M059J (cell line): Measurements from ENCODE around the gene ADRA2B. TPM values are rescaled to one million over a fixed set of nuclear protein-coding genes. Genes with fewer than 3 reads are reported as not detected.
"Not testable (repeated sequence)": the region's sequence is repeated elsewhere in the genome, so short reads cannot be mapped to it uniquely, and the experiment has no call there.

Experiments used
- DNase-seq: peaks from one replicate; pipeline ENCODE4 v3.0.0-alpha.2; 2012; ENCODE audit warnings: low read depth
- total RNA-seq: library from RNA; depleted of rRNA; stranded (reverse); fragments of >200 nt; shearing (Covaris generic); gene quantifications from 2 replicates; pipeline ENCODE4 v1.2.3, GENCODE V29; 2014

The ADRA2B gene
- total RNA-seq, 1 experiment from 2014 or later: not detected

DNA sequence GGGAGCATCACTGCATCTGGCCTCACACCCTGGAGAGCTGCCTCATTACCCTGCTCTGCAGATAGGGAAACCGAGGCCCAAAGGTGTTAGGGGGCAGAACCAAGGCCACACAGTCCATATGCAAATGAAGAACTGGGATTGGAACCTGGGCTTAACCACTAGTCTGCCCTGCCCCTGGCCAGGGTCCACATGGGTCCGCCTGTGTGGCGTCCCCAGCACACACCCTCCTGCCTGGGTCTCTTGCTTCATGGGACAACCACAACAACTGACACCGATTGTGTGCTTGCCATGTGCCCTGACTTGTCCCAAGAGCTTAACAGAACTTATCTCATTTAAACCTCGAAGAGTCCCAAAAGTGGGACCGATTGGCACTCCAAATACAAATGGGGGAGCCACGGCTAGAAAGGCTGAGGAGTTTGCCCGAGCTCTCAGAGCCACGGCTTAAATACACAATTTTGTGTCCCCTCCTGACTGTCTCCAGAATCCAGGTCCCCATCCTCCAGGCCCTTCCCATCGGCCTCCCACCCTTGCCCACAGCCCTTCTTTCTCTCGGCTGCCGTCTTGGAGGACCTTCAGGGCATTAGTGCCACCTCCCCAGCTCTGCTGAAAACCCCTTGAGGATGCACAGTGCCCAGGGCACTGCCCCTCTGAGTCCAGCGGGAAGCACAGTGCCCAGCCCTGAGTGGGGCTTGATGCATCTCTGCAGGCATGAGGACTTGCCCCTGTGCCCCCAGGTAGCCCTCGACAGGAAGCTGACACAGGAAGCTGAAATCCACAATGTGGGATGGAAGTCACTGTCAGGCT is 34.6 kb upstream of the ADRA2B start:
- no peak for DNase-seq

DNA sequence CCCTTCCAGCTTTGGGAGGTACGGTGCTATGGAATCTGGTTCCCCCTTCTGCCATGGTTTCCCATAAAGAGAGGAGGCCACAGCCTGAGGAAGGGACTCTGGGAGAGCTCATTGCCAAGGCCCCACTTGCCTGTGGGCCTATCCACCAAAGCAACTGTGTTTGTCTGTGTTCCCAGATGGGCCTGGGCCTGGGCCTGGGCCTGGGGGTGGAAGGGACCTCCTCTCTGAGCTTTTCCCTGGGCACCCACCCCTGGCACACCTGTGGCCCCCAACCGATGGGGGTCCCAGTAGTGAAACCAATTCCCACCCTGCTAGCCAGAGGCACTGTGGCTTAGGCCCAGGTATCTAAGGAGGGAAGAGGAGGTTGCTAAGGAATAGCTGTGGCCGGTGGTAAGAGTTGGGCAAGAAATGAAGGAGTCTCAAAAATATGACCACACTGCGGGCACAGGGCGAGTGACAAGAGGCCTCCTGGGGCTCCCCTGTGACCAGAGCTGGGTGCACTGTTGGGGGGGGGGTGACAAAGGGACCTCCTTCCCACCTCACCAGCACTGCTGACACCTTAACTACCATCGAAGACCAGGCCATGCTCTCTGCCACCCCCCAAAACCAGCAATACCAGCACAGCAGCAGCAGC is 33.8 kb upstream of the ADRA2B start:
- DNase-seq: no peak

DNA sequence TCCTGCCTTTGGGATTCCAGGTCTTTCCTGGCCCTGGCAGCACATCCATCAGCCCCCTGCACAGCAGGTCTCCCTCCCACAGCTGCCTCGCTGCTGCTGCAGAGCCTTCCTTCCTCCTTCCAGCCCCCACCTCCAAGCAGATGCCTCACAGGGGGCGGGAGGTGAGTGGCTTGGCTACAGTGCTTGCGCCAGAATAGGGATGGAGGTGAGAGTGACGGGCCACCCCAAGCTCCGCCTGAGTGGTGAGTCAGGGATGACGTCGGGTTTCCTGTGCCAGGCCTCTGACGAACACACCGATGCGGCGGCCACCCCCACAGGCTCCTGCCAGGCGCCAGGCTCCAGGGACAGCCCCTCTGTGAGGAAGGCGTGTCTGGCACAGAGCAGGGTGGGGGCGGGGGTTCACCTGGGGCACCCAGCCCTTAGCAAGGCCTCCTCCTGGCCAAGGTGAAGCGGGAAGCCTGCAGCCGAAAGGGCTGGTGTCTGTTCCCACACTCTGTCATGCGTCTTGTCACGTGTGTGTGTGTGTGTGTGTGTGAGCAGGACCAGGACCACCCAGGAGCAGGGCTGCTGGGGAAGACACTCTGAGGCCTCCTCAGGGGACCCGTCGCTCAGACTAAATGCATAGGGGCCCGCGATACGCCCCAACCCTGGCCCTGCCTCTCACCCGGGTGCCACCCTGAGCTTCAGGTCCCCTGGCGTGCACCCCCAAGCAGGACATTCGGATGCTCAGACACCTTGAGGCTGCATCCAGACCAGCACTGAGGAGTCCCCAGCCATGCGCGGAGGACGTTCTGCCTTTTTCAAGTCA is 32.2 kb upstream of the ADRA2B start:
- DNase-seq: peak; percentile 95

DNA sequence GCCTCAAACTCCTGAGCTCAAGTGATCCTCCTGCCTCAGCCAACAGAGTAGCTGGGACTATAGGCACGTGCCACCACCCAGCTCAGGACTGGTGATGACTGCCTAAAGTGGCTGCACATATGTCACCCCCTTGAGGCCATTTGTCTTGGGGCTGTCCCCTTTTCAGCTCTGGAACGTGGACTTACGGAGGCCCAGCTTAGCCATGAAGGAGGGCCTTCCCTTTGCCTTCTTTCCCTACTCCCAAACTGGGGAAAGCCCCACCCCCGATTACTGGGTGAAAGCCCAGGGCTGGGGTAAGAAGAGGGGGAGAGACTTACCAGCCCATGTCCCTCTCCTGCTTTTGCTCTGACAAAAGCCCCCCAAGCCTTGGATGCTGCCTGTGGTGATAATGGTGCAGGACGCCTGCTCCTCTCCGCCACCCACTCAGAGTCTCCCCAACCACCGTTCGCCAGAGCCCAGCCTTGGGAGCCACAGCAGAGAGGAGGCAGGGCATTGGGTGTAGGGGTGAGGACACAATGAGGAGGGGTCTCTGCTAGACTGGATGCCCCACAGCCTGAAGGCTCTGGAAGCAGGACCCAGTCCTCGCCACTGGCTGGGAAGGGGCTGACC is 31.3 kb upstream of the ADRA2B start:
- DNase-seq: peak; percentile 49

DNA sequence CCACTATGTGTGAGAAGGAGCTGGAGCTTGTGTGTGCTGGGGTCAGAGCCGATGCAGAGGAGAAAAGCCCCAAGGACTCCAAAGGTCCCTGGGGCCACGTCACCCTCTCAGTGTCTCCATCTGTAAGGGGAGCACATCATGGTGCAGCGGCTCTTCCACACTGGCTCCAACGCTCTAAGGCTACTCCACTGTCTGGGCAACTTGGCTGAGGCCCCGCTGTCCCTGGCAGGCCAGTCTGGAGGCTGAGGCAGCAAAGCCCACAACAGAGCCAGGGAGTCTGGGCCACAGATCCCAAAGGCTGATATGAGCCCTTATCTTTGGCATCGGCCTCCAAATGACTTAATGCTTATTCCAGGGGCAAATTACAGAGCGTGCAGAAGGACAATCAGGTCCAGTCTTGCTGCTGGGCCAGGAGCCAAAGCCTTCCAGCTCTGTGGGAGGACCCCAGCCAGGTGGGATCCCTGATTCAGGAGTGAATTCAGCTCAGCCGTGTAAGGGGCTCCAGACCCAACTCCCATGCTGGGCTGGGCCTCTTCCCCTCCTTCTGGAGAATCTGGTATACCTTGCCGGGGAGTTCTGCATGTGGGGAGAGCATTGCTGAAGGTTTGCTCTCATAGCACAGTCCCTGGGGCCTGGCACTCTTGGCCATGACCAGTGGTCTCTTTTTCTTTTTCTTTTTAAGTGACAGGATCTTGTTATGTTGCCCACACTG is 30.7 kb upstream of the ADRA2B start:
- peak; percentile 96 for DNase-seq

DNA sequence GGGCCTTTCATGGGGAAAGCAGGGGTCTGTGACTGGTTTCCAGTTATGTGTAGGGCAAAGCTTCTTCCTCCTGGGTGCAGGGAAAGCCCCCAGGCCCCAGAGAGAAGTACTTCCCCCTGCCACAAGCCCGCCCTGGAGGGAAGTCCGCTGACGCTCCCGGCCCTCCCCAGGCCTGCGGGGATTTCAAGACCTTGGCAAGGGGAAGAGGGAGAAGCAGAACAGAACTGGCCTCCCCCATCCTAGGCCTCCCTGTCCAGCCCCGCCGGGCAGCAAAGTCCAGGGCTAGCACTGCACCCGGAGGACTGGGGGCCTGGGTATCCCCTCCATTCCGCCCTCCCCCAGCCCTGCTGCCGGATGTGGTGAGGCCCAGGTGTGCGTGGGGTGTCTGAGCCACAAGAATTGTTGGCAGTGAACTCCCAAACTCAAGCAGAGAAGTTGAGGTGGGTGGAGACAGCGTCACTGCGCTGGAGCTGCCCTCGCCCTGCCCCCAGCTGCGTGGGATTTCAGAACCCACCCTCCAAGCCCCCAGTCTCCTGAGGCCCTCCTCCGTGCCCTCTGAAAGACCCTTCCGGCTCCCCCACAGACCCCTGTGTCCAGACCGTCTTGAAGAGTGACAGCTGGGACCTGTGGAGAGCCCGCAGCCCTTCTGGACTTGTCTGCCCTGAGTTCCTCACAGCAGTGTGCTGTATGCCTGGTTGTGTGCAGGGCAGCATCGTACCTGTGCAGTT is 29.9 kb upstream of the ADRA2B start:
- DNase-seq: peak; percentile 81

DNA sequence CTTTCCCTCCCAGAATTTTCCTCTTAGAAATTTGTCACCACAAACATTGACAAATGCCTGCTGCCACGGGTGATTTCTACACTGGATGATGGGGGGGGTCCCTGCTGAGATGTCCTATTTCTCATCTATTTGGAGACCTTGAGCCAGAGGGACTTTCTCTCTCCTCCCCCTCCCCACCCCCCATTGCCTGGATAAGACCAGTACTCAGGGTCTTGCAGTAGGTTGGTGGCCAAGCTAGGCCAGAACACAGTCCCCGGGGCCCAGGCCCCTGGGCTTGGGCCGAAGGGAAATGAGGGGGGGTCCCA is 29.4 kb upstream of the ADRA2B start:
- DNase-seq: no peak

DNA sequence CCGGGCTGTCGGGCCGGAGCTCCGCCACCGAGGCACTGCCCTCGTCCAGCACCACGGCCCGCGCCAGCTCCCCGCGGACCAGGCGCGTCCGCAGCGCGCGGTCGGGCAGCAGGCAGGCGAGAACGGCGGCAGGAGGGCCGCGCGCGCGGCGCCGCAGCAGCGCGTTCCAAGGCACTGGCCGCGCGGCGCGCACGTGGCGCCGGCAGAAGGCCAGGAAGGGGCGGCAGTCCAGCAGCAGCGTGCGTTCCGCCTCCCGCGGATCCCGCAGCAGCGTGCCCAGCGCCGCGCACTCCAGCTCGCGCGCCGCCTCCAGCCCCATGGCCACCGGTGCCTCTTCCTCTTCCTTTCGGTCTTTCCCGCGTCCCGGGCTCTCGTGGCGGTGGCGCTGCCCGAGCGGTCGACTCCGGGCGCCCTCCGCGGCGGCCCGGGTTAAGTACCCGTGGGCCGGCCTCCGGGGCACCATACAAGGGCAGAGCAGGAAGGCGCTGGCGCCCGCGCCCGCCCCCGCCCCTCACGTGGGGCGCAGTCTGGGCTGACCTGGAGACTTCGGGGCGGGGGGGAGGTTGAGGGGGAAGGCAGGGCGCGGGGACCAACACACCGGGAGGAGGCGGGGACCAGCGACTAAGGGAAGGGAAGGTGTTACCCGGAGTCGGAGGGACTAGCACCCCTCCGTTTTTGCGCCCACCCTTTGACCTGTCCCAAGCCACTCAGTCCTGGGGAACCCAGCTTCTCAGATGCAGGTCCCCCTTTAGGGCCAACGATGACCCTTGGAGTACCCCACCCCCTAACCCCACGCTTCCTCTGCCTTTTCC is 28.9 kb upstream of the ADRA2B start, which contains the start of gene DUSP2:
DUSP2 (minus strand) TSS at position 405 of the 812 bp plus-strand sequence; CDS start at position 319, 86 bp downstream.
- peak; percentile 92 for DNase-seq

DNA sequence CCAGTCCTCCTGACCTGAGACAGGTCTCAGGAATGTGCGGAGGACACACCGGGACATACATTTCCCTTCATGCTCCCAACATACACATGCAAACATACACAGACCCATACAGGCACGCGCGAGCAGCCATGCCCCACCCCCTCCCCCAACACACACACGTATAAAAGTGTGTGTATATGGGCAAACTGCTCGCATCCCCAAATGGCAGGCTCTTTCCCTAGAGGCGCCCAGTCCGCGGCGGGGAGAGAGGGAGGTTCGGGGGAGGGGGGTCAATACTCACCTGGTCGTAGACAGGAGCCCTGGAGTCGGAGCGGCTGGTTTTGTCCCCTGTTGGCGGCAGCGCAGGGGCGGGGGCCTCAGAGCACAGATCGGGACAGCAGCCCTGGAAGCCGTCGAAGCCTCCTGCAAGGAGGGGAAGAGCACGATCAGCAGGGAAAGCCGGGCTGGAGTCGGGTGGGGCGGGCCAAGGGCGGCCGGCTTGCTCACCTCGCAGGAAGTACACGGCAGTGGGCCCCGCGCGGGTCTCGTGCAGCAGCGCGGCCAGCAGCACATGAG is 28.2 kb upstream of the ADRA2B start:
- no peak for DNase-seq

DNA sequence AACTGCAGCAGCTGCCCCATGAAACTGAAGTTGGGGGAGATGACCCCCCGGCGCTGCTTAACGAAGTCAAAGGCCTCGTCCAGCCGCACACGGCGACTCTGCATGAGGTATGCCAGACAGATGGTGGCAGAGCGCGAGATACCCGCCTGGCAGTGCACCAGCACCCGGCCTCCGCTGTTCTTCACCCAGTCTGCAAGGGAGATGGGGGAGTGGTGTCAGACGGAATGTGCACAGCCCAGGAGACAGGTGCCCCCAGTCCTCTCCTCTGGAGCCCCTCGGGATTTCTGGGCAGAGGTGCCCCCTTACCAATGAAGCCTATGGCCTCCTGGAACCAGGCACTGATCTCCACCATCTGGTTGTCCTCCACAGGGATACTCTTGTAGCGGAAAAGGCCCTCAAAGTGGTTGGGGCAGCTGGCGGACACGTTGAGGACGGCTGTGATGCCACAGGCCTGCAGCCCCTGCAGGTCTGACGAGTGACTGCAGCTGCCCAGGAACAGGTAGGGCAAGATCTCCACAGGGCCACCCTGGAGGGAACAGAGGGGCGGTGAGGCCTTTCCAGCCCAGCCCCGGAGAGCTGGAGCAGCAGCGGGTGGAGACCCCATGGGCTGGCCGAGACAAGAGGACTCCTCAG is 27.6 kb upstream of the ADRA2B start:
- no peak for DNase-seq

DNA sequence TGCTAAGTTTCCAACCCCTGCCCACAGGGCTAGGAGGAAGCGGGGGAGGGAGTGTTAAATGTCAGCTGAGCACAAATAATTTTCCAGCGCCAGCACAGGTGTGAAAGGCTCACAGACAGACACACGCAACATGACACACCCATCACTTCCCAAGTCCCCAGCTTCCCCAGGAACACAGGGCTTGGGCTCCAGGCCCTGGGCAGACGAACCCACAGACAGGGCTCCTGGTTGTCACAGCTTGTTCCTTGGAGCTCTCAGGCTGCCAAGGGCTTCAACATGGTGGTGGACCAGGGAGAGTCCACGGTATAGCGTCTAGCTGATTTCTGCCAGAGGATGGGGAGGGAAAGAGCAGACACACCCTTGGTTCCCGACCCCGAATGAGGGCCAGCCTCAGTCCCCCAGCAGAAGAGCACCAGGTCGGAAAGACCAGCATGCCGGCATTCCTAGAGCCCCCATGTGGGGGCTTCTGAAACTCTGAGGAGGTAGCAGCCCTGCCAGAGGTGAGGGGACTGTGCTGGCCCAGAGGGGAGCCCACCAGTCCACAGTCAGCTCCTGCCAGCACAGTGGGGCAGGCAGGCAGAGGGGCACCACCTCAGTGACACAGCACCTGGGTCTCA is 27.0 kb upstream of the ADRA2B start:
- DNase-seq: no peak

DNA sequence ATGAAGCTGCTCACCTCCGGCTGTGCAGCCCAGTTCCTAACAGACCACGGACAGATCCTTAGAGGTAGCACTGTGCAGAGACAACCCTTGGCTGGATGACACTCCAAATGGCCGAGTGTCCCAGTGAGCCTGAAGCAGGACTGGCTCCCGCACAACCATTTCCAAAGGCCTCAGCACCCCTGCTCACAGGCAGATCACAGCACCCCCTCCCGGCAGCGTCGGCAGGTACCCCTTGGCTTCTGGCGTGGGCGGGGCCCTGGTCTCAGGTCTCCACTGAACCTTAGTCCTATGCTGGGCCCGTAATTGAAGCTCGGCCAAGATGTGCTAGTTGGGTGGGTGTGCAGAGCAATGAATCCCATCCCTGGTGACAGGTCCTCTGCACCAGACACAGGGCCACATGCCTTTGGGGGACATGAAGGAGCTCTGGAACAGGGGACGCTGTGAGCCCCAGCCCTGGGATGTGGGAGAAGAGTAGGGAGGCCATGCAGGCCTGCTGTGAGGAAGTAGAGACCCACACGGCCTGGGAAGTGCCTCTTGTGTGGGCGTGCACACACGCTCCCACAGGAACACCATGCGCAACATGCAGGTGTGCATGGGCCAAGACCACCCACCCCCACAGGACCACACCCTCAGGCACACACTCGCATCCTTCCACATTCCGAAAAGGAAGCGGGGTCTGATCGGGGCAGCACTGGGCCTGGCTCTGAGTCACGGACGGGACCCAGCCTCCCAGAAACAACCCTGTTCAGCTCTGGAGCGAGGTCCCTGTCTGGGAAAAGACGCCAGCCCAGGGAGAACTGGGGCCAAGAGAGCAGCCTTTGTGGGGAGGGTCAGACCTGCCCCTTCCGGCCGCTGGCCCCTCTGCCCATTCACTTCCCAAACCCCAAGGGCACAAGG is 26.1 kb upstream of the ADRA2B start:
- peak; percentile 46 for DNase-seq

DNA sequence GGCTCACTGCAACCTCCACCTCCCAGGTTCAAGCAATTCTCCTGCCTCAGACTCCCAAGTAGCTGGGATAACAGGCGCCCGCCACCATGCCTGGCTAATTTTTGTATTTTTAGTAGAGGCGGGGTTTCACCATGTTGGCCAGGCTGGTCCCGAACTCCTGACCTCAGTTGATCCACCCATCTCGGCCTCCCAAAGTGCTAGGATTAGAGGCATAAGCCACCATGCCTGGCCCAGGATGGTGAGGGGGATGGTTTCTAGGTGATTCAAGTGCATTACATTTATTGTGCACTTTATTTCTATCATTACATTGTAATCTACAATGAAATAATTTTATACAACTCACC is 25.2 kb upstream of the ADRA2B start:
- not testable (repeated sequence) for DNase-seq

DNA sequence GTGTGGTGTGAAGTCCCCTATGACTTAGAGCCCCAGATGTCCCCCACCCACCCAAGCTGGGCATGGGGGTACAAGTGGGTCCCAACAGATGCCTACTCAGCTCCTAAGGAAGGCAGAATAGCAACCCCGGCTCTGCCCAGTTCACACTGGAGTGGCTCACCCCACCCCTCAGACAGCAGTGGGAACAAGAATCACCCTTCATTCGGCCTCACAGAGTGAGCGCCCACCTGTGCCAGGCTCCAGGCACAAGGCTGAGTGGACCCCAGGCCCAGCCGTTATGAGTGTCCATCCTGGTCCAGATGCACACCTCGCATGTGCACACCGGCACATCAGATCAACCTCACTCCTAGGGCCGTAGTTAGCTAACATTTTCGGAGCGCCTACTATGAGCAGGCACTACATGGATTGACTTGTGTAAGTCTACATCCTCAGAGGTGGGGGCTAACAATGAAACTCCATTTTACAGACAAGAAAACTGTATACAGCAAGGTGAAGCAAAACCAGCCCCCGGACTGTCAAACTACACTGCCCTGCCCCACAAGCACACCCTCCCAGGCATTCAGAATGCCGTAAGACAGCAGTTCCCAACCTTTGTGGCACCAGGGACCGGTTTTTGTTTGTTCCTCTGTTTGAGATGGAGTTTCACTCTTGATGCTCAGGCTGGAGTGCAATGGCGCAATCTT is 24.7 kb upstream of the ADRA2B start:
- no peak for DNase-seq

DNA sequence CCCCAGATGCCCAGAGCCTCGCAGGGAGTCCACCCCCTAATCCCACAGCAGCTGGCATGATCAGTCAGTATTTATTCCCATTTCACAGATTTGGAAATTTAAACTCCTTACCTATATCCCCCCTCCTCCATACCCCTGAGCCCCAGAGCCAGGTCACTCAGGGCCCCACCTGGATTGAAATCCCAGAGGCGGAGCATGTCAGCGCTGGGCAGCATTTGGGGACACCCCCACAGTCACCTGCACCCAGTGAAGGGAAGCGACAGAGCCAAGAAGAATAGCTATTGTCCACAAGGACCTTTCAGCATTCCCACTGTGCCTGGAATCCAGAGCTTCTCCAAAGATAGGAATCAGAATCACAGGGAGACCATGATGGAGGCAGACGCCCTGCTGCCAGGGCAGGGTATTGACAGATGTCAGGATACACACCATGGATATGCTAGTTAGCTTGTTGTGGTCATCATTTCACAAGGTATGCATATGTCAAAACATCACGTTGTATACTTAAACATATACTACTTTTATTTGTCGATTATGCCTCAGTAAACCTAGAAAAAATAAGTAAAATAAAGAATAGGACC is 22.9 kb upstream of the ADRA2B start:
- DNase-seq: no peak

DNA sequence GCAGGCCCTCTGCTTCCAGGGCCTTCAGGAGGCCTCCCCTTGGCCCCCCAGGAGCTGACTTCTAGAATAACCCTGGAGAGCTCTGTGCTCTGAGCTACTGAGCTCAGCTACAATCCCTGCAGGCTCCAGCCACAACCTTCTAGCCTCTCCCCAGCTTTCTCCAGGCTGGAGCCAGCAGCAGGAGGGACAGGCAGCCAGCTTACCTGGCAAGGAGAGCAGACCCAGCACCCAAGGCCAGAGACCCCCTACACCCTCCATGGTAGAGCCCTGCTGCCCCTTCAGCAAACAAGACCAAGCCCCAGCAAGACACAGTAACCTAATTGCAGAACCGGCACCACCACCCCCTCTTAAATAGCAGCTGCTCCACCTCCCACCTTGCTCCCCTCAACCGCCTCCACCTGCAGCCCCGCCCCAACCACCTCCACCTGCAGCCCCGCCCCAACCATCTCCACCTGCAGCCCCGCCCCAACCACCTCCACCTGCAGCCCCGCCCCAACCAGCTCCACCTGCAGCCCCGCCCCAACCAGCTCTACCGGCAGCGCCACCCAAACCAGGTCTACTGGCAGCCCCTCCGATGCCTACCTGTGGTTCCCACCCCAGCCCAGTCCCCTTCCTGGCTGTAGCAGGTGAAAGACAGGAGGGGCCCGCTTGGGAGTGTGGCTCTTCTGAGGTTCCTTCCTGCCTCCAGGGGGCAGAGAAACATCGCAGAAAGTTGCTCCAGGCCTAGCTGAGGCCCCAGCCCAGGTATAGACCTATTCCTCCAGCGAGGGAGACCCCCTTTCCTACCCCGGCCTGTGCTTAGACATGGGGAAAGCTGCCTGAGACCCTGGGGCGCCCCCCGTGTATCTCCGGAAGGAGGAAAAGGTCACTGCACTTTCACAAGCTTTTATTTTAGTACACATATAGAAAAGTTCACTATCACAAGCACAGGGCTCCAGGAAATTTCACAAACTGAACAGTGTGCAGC is 22.1 kb upstream of the ADRA2B start, which contains the start of gene ASTL:
ASTL (minus strand) TSS at position 324 of the 967 bp plus-strand sequence; CDS start at position 258, 66 bp downstream.
- peak; percentile 58 for DNase-seq
